ENCODE results near the gene CD8A.

The CD8A gene

DNA sequence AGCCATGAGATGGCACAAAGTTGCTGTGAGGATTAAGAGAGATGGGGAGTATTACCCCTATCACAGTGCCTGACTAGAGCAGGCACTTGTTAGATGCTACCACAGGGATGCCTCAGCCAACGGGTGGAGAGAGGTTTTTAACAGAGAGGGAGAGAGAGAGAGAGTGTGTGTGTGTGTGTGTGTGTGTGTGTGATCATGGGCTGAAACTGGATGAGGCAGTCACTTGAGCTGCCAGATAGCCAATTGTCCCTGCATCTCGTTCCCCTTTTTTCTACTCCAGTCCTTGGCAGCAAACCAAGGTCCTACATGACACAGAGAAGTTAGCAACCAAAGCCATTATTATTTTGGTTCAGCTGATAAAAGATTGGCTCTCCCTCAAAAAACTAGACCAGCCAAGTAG is 3.0 kb downstream of the CD8A start:
- Histone ChIP-seq H3K27ac (no peak overlapping the region), H3K36me3 (ENCODE audit: insufficient read depth, low read length) (no peaks in the 10 kb centered on the region), H3K4me3 (no peak overlapping the region), H3K9ac (ENCODE audit: insufficient read length) (no peak overlapping the region), H3K9me3 (ENCODE audit: low read depth, low read length) (no peaks in the 10 kb centered on the region)
- DNase-seq (ENCODE audit: low read depth, low spot score) = no peak
- TF ChIP-seq POLR2AphosphoS5 (IDR thresholded peaks at IDR 0.05; ENCODE audit: borderline replicate concordance, low read depth, low read length) (no peak), FOXP2 (optimal IDR thresholded peaks at IDR 0.05; ENCODE audit: control extremely low read depth, extremely low read length, insufficient read depth) (no peak), EZH2 (IDR thresholded peaks at IDR 0.05) (no peak)

DNA sequence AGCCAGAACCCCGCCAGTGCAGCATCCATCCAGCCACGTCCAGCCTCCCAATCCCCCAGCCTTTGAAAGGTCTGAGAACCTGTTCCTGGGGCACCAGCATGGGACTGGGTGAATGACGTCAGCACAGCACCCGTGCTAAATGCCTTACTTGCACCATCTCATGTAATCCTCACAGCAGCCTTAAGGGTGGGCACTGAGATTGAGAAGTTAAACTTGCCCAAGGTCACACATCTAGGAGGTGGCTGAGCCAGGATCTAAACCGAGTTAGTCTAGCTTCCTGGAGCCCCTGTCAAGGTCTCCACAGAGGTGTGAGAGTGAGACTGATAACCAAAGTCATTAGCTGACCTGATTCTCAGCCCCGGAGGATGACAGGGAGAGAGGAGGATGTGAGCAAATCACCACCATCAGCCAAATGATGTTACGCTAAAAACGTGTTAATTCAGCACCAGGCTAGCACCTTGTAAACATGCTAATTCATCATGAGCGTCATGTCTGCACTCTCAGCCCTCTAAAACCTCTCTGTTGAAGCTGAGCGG is 4.6 kb downstream of the CD8A start:
- H3K36me3 ChIP-seq (ENCODE audit: insufficient read depth, low read length) = no peaks in the 10 kb centered on the region
- DNase-seq (ENCODE audit: low read depth, low spot score) = no peak
- no peak overlapping the region for H3K9ac ChIP-seq (ENCODE audit: insufficient read length)
- TF ChIP-seq EZH2 (IDR thresholded peaks at IDR 0.05) = no peak
- TF ChIP-seq POLR2AphosphoS5 (IDR thresholded peaks at IDR 0.05; ENCODE audit: borderline replicate concordance, low read depth, low read length) = no peak
- TF ChIP-seq FOXP2 (optimal IDR thresholded peaks at IDR 0.05; ENCODE audit: control extremely low read depth, extremely low read length, insufficient read depth) = no peak
- H3K27ac ChIP-seq = no peak overlapping the region
- no peak overlapping the region for H3K4me3 ChIP-seq
- no peaks in the 10 kb centered on the region for H3K9me3 ChIP-seq (ENCODE audit: low read depth, low read length)

DNA sequence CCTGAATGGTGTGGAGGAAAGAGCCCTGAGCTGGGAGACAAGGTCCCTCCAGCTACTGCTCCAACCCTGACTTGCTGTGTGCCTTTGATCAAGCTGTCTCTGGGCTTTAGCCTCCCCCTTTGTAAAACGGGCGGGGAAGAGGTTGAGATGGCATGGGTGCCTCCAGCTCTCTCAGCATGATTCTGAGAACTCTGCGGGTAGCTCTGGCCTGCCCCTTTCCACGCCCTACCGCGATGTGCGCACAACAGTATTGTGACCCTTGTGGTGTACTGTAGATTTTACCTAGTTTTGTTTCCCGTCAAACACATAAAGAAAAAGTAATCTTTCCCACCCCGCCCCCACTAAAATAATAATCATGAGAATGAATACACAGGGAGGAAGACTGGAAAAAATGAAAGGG is 5.3 kb downstream of the CD8A start:
- H3K4me3 ChIP-seq = no peak overlapping the region
- no peak overlapping the region for H3K27ac ChIP-seq
- H3K9me3 ChIP-seq (ENCODE audit: low read depth, low read length) = no peaks in the 10 kb centered on the region
- no peak overlapping the region for H3K9ac ChIP-seq (ENCODE audit: insufficient read length)
- TF ChIP-seq POLR2AphosphoS5 (IDR thresholded peaks at IDR 0.05; ENCODE audit: borderline replicate concordance, low read depth, low read length) (no peak), FOXP2 (optimal IDR thresholded peaks at IDR 0.05; ENCODE audit: control extremely low read depth, extremely low read length, insufficient read depth) (no peak), EZH2 (IDR thresholded peaks at IDR 0.05) (no peak)
- DNase-seq (ENCODE audit: low read depth, low spot score) = no peak
- H3K36me3 ChIP-seq (ENCODE audit: insufficient read depth, low read length) = no peaks in the 10 kb centered on the region

DNA sequence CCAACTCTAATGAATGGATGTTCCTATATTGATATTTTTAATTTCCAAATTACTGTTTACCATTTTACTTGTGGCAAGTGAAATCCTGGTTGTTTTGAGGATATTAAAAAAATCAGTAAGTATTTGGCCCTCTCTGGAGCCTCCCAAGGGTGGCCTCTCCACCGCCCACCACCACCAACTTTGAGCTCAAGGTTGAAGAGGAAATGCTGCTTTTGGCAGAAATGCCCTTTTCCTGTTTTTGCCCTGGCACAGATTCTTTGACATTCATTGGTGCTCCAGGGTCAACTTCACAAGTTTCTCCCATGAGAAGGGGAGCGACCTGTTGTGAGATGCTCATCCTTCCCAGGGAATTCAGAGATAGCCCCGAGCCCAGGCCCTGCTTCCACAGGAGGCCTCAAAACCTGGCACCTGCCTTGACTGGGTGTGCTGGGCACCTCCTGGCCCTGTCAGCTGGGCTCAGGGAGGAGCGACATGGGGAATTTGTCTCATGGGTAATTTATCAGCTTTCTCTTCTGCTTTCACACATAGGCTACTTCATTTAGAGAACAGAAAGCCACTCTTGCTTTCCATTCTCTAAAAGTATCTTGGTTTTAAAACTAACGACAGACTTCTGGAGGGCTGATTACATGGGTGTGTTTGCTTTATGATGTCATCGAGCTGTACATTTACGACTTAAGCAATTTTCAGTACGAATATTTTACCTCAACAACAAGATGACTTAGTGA is 6.9 kb downstream of the CD8A start:
- Histone ChIP-seq H3K9me3 (ENCODE audit: low read depth, low read length) (no peaks in the 10 kb centered on the region), H3K36me3 (ENCODE audit: insufficient read depth, low read length) (no peaks in the 10 kb centered on the region), H3K27ac (no peak overlapping the region), H3K4me3 (no peak overlapping the region), H3K9ac (ENCODE audit: insufficient read length) (no peak overlapping the region)
- no peak for DNase-seq (ENCODE audit: low read depth, low spot score)
- TF ChIP-seq EZH2 (IDR thresholded peaks at IDR 0.05) (no peak), FOXP2 (optimal IDR thresholded peaks at IDR 0.05; ENCODE audit: control extremely low read depth, extremely low read length, insufficient read depth) (no peak), POLR2AphosphoS5 (IDR thresholded peaks at IDR 0.05; ENCODE audit: borderline replicate concordance, low read depth, low read length) (no peak)

DNA sequence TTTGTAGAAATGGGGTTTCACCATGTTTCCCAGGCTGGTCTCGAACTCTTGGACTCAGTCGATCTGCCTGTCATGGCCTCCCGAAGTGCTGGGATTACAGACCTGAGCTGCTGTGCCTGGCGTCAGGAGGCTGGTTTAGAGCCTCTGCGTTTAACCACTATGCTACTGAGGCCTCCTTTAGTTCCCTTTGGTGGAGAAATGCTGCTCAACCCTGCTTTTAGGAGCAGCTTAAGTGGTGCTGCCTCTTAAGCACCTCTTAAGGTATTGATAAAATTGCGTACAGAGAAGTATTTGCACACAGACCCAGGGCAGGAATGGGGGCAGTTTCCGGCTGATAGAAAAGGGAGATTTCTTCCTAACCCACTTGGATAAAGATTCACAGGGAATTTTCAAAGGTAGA is 8.0 kb downstream of the CD8A start:
- Histone ChIP-seq H3K9me3 (ENCODE audit: low read depth, low read length) (no peaks in the 10 kb centered on the region), H3K4me3 (no peak overlapping the region), H3K9ac (ENCODE audit: insufficient read length) (no peak overlapping the region), H3K36me3 (ENCODE audit: insufficient read depth, low read length) (no peaks in the 10 kb centered on the region), H3K27ac (no peak overlapping the region)
- no peak for TF ChIP-seq EZH2 (IDR thresholded peaks at IDR 0.05)
- no peak for TF ChIP-seq FOXP2 (optimal IDR thresholded peaks at IDR 0.05; ENCODE audit: control extremely low read depth, extremely low read length, insufficient read depth)
- TF ChIP-seq POLR2AphosphoS5 (IDR thresholded peaks at IDR 0.05; ENCODE audit: borderline replicate concordance, low read depth, low read length) = no peak
- no peak for DNase-seq (ENCODE audit: low read depth, low spot score)

DNA sequence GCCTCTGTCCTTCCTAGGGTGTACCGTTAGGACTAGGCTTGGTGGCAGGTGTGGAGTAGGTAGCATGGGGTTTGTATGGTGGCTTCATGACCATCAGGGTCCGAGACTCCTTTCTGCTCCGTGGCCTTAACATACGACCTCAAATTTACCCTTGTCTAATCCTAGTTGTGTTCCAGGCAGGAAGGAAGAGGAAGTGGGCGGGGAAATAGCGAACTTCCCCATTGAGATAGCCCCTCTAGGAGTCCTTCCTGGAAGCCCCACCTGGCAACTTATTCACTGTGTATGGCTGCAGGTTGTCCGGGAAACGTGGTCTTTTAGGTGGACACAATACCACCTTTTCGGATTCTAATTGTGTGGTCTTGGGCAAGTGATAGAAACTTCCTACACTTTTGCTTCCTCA is 9.3 kb downstream of the CD8A start:
- no peak overlapping the region for H3K27ac ChIP-seq
- H3K9ac ChIP-seq (ENCODE audit: insufficient read length) = no peak overlapping the region
- H3K36me3 ChIP-seq (ENCODE audit: insufficient read depth, low read length) = no peaks in the 10 kb centered on the region
- H3K9me3 ChIP-seq (ENCODE audit: low read depth, low read length) = no peaks in the 10 kb centered on the region
- TF ChIP-seq POLR2AphosphoS5 (IDR thresholded peaks at IDR 0.05; ENCODE audit: borderline replicate concordance, low read depth, low read length) = no peak
- no peak for TF ChIP-seq FOXP2 (optimal IDR thresholded peaks at IDR 0.05; ENCODE audit: control extremely low read depth, extremely low read length, insufficient read depth)
- no peak for TF ChIP-seq EZH2 (IDR thresholded peaks at IDR 0.05)
- H3K4me3 ChIP-seq = no peak overlapping the region
- no peak for DNase-seq (ENCODE audit: low read depth, low spot score)

DNA sequence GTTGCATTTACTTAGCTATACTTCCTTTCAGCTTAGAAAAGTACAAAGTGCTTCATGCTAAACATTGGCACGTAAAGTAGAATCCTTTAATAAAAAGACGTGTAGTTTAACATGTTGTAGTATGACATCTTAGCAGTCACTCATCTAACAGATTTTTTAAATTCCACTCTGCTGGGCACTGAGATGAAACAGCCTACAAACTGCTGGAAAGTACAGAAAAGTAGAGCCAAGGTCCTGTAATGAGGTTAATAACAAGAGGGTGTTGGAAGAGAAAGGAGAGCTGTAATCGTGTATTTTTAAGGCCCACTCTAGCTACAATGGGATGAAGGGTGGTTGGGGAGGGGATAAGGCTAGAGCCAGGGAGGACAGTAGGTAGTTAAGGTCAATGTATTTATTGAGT is 10.7 kb downstream of the CD8A start:
- peaks cover 7% of the 10 kb centered on the region for H3K36me3 ChIP-seq (ENCODE audit: insufficient read depth, low read length)
- DNase-seq (ENCODE audit: low read depth, low spot score) = no peak
- H3K9me3 ChIP-seq (ENCODE audit: low read depth, low read length) = no peaks in the 10 kb centered on the region
- H3K4me3 ChIP-seq = no peak overlapping the region
- H3K27ac ChIP-seq = no peak overlapping the region
- no peak for TF ChIP-seq FOXP2 (optimal IDR thresholded peaks at IDR 0.05; ENCODE audit: control extremely low read depth, extremely low read length, insufficient read depth)
- no peak for TF ChIP-seq EZH2 (IDR thresholded peaks at IDR 0.05)
- TF ChIP-seq POLR2AphosphoS5 (IDR thresholded peaks at IDR 0.05; ENCODE audit: borderline replicate concordance, low read depth, low read length) = no peak
- H3K9ac ChIP-seq (ENCODE audit: insufficient read length) = no peak overlapping the region

DNA sequence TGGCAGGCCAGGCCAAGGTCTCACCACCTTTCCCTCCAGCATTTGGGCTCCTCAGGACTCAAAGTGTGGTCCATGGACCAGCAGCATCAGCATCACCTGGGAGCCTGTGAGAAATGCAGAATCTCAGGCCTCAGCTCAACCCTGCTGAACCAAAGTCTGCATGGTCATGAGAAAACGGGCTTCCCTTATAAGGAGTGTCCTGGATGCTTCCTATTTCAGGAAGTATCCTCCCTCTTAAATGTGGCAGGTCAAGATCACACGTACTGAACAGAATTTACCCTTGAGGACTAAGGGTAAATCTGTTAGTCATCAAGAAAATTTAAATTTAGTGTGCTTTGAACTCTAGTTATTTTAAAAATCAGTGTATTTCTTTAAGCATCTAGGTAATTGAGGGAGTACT is 11.8 kb downstream of the CD8A start:
- H3K9me3 ChIP-seq (ENCODE audit: low read depth, low read length) = no peaks in the 10 kb centered on the region
- no peak for TF ChIP-seq FOXP2 (optimal IDR thresholded peaks at IDR 0.05; ENCODE audit: control extremely low read depth, extremely low read length, insufficient read depth)
- no peak for TF ChIP-seq EZH2 (IDR thresholded peaks at IDR 0.05)
- TF ChIP-seq POLR2AphosphoS5 (IDR thresholded peaks at IDR 0.05; ENCODE audit: borderline replicate concordance, low read depth, low read length) = no peak

More for the DNA sequence above, 11.8 kb downstream of the CD8A start:
- Histone ChIP-seq H3K9ac (ENCODE audit: insufficient read length) (no peak overlapping the region), H3K36me3 (ENCODE audit: insufficient read depth, low read length) (peaks cover 14% of the 10 kb centered on the region), H3K4me3 (no peak overlapping the region), H3K27ac (no peak overlapping the region)
- DNase-seq (ENCODE audit: low read depth, low spot score) = no peak
